Esophagus squamous epithelium (tissue), 4 donors: Measurements from ENCODE around the gene DCLRE1B.

Experiments used
- CTCF ChIP-seq, 6 experiments: fragments of 450-650 bp in 4 of 6; fragments of 200-600 bp in 2 of 6; sonication (generic) in 2 of 6; IDR thresholded peaks; one replicate each; pipeline ENCODE4 v1.5.1; 2016 to 2019; ENCODE audit warnings: antibody characterized with exemption in 6 of 6, mild to moderate bottlenecking in 4 of 6, moderate library complexity in 4 of 6
- POLR2A ChIP-seq, 4 donors: fragments of 450-650 bp; IDR thresholded peaks; one replicate each; pipeline ENCODE4 v1.6.1; 2017; ENCODE audit warnings: antibody characterized with exemption in 4 of 4, mild to moderate bottlenecking in 4 of 4, moderate library complexity in 3 of 4

- TF ChIP-seq CTCF (IDR thresholded peaks at IDR 0.05) (no peak), POLR2A (IDR thresholded peaks at IDR 0.05) (no peak)
Measured at GRCh38 chr1:113856401-113856790, 48.7 kb upstream of the DCLRE1B start.
